Gastrocnemius medialis (tissue), 4 donors: ENCODE results near the gene RNU7-1. TPM values are rescaled to one million over a fixed set of nuclear protein-coding genes. Genes with fewer than 3 reads are reported as not detected.
A peak's percentile ranks its signal among the peaks of the same experiment; 100 is the strongest.

Experiments
- ATAC-seq, 2 donors: fragments of 150-250 bp; one replicate each; pipeline ENCODE4 v1.9.1; 2016
- DNase-seq, 2 donors: peaks; one replicate each; pipeline ENCODE4 v3.0.0-alpha.2; 2019
- H3K27ac ChIP-seq, 4 donors: fragments of 200-600 bp; sonication (generic); 1 replicate in 1 of 4; 2 replicates in 3 of 4; pipeline ENCODE4 v1.5.1; 2016 to 2018; ENCODE audit warnings: mild to moderate bottlenecking in 2 of 4, moderate library complexity in 1 of 4
- H3K27me3 ChIP-seq, 3 donors: fragments of 200-600 bp; sonication (generic) in 2 of 3; 1 replicate in 1 of 3; 2 replicates in 2 of 3; pipeline versions ENCODE4 v1.5.1 to v1.6.0; 2016 to 2019; ENCODE audit warnings: mild to moderate bottlenecking in 1 of 3, moderate library complexity in 1 of 3
- H3K36me3 ChIP-seq, 2 donors: fragments of 200-600 bp; sonication (generic) in 1 of 2; one replicate each; pipeline ENCODE4 v1.5.1; 2017 to 2018
- H3K4me1 ChIP-seq, 2 donors: fragments of 200-600 bp; sonication (generic) in 1 of 2; one replicate each; pipeline ENCODE4 v1.5.1; 2016 to 2017; ENCODE audit warnings: mild to moderate bottlenecking in 2 of 2
- H3K4me3 ChIP-seq, 4 donors: fragments of 200-600 bp; sonication (generic) in 3 of 4; 1 replicate in 1 of 4; 2 replicates in 3 of 4; pipeline ENCODE4 v1.5.1; 2016 to 2019; ENCODE audit warnings: mild to moderate bottlenecking in 2 of 4
- H3K9me3 ChIP-seq, 3 donors: fragments of 200-600 bp; sonication (generic) in 2 of 3; 1 replicate in 1 of 3; 2 replicates in 2 of 3; pipeline ENCODE4 v1.5.1; 2016 to 2019
- CTCF ChIP-seq, 5 experiments: fragments of 450-650 bp in 3 of 5; fragments of 200-600 bp in 2 of 5; sonication (generic) in 2 of 5; IDR thresholded peaks in 4 of 5; conservative IDR thresholded peaks in 1 of 5; 1 replicate in 4 of 5; 2 replicates in 1 of 5; pipeline ENCODE4 v1.5.1; 2016 to 2019; ENCODE audit warnings: antibody characterized with exemption in 5 of 5, mild to moderate bottlenecking in 3 of 5, moderate library complexity in 3 of 5
- POLR2A ChIP-seq, 2 donors: fragments of 450-650 bp; IDR thresholded peaks; one replicate each; pipeline ENCODE4 v1.6.1; 2017; ENCODE audit warnings: antibody characterized with exemption in 2 of 2, mild to moderate bottlenecking in 2 of 2, moderate library complexity in 2 of 2
- in situ Hi-C, 4 donors: fragments of 200-750 bp; cut with MboI; loops; one replicate each; pipeline versions ENCODE4 v1.15.0 to v1.8.0; 2017; ENCODE audit warnings: low sequenced_read_pairs in 4 of 4
- intact Hi-C: fragments of 100-400 bp; cut with DNase I; formaldehyde crosslinking; loops from one replicate; pipeline ENCODE4 v1.15.1; 2023; ENCODE audit warnings: low total_unique reads
- total RNA-seq, 4 donors: library from RNA; depleted of rRNA; stranded (reverse); fragments of >200 nt; gene quantifications; one replicate each; pipeline versions ENCODE4 v1.1.0 to v1.2.3, GENCODE V29; 2016

Gene RNU7-1
- total RNA-seq, 4 donors from 2014 or later, result not detected

GRCh38 chr12:6965026-6965661 is 21.5 kb downstream of the RNU7-1 start:
- DNase-seq (peak; percentile 71 to 86), ATAC-seq (peak; percentile 60 to 77)
- intact Hi-C loops, result loop anchor here (1.0 kb wide), 1 partner anchor 41 kb away; no protein-coding TSS in a partner anchor
- peaks cover 33 to 37% of the 10 kb centered on the region in 2 donors for H3K4me1 ChIP-seq
- no peaks in the 10 kb centered on the region for H3K9me3 ChIP-seq
- in situ Hi-C loops, result no loop called here
- H3K36me3 ChIP-seq, result peaks cover 0 to 45% of the 10 kb centered on the region in 2 donors
- TF ChIP-seq CTCF (IDR thresholded peaks at IDR 0.05 in 4 of 5, conservative IDR thresholded peaks at IDR 0.05 in 1 of 5) (peak; percentile 88 to 92 (median 89)), POLR2A (IDR thresholded peaks at IDR 0.05) (no peak)
- H3K4me3 ChIP-seq, result no peak overlapping the region
- H3K27me3 ChIP-seq, result no peaks in the 10 kb centered on the region
- peak overlapping the region; percentile 65 to 84 (median 72) for H3K27ac ChIP-seq

GRCh38 chr12:6965714-6966113 is 22.1 kb downstream of the RNU7-1 start:
- TF ChIP-seq CTCF (IDR thresholded peaks at IDR 0.05 in 4 of 5, conservative IDR thresholded peaks at IDR 0.05 in 1 of 5), result no peak
- no peak for TF ChIP-seq POLR2A (IDR thresholded peaks at IDR 0.05)
- Histone ChIP-seq H3K4me3 (no peak overlapping the region), H3K27me3 (no peaks in the 10 kb centered on the region), H3K36me3 (peaks cover 0 to 45% of the 10 kb centered on the region in 2 donors), H3K4me1 (peaks cover 31 to 33% of the 10 kb centered on the region in 2 donors), H3K9me3 (no peaks in the 10 kb centered on the region), H3K27ac (peak overlapping the region; percentile 65 to 84 (median 72))
- ATAC-seq, result no peak
- intact Hi-C loops, result loop anchor here (1.0 kb wide), 1 partner anchor 41 kb away; no protein-coding TSS in a partner anchor
- no peak for DNase-seq
- in situ Hi-C loops, result no loop called here

GRCh38 chr12:6966351-6966750 is 22.7 kb downstream of the RNU7-1 start:
- H3K36me3 ChIP-seq, result peaks cover 0 to 45% of the 10 kb centered on the region in 2 donors
- H3K4me1 ChIP-seq, result peaks cover 27 to 29% of the 10 kb centered on the region in 2 donors
- DNase-seq, result peak in 1 of 2 donors; percentile 2
- H3K4me3 ChIP-seq, result no peak overlapping the region
- no peak for ATAC-seq
- no peak overlapping the region for H3K27ac ChIP-seq
- H3K27me3 ChIP-seq, result no peaks in the 10 kb centered on the region
- in situ Hi-C loops (no loop called here), intact Hi-C loops (no loop called here)
- H3K9me3 ChIP-seq, result no peaks in the 10 kb centered on the region
- no peak for TF ChIP-seq CTCF (IDR thresholded peaks at IDR 0.05 in 4 of 5, conservative IDR thresholded peaks at IDR 0.05 in 1 of 5)
- TF ChIP-seq POLR2A (IDR thresholded peaks at IDR 0.05), result no peak

- Histone ChIP-seq H3K4me3 (no peak overlapping the region), H3K27ac (peak overlapping the region in 1 of 4 donors; percentile 98), H3K4me1 (peaks cover 33 to 35% of the 10 kb centered on the region in 2 donors), H3K9me3 (no peaks in the 10 kb centered on the region), H3K36me3 (peaks cover 0 to 45% of the 10 kb centered on the region in 2 donors), H3K27me3 (no peaks in the 10 kb centered on the region)
- DNase-seq, result no peak
- TF ChIP-seq POLR2A (IDR thresholded peaks at IDR 0.05) (no peak), CTCF (IDR thresholded peaks at IDR 0.05 in 4 of 5, conservative IDR thresholded peaks at IDR 0.05 in 1 of 5) (no peak)
- intact Hi-C loops, result loop anchor here (1.0 kb wide), 1 partner anchor 221 kb away; no protein-coding TSS in a partner anchor
- ATAC-seq, result no peak
- in situ Hi-C loops, result no loop called here
Measured at GRCh38 chr12:6967651-6968100, 24.1 kb downstream of the RNU7-1 start.
